NCI-H2081 treated with DMSO at 0.1 percent for 48 hours (cell line): ENCODE results near the gene CCDC83.
"Not testable (repeated sequence)": the region's sequence is repeated elsewhere in the genome, so short reads cannot be mapped to it uniquely, and the experiment has no call there.

ENCODE experiments used
- DNase-seq: peaks from one replicate; lab custom pipeline; 2025; lab: John Stamatoyannopoulos, UW

CCDC83 gene

GRCh38 chr11:85835729-85836128, 19.5 kb upstream of the CCDC83 start:
- no peak for DNase-seq

- not testable (repeated sequence) for DNase-seq
These were observed 14.3 kb upstream of the CCDC83 start for GRCh38 chr11:85840932-85841331.

GRCh38 chr11:85843929-85844328, 11.3 kb upstream of the CCDC83 start:
- no peak for DNase-seq

GRCh38 chr11:85844439-85845123, 10.6 kb upstream of the CCDC83 start:
- no peak for DNase-seq

- DNase-seq = no peak
These were observed 10.0 kb upstream of the CCDC83 start for GRCh38 chr11:85845124-85845631.

- no peak for DNase-seq
These were observed 7.7 kb upstream of the CCDC83 start for GRCh38 chr11:85847436-85847835.

GRCh38 chr11:85848006-85848405, 7.2 kb upstream of the CCDC83 start:
- no peak for DNase-seq

GRCh38 chr11:85848556-85848955, 6.6 kb upstream of the CCDC83 start:
- DNase-seq = no peak

GRCh38 chr11:85852754-85853153, 2.4 kb upstream of the CCDC83 start:
- DNase-seq = not testable (repeated sequence)

- not testable (repeated sequence) for DNase-seq
These were observed 1.6 kb upstream of the CCDC83 start for GRCh38 chr11:85853541-85853940.

- DNase-seq = no peak
These were observed 999 bp upstream of the CCDC83 start for GRCh38 chr11:85854212-85854556.

GRCh38 chr11:85854557-85855340, 434 bp upstream of the CCDC83 start:
- peak; percentile 53 for DNase-seq

- DNase-seq = no peak
These were observed 1.9 kb downstream of the CCDC83 start for GRCh38 chr11:85857098-85857497.

GRCh38 chr11:85859541-85859940, 4.4 kb downstream of the CCDC83 start:
- not testable (repeated sequence) for DNase-seq

GRCh38 chr11:85863855-85864254, 8.7 kb downstream of the CCDC83 start:
- DNase-seq = no peak

GRCh38 chr11:85866137-85866827, 11.1 kb downstream of the CCDC83 start:
- DNase-seq = no peak

- no peak for DNase-seq
These were observed 12.6 kb downstream of the CCDC83 start for GRCh38 chr11:85867751-85868150.

- DNase-seq = no peak
These were observed 14.6 kb downstream of the CCDC83 start for GRCh38 chr11:85869781-85870180.

GRCh38 chr11:85874265-85874664, 19.1 kb downstream of the CCDC83 start:
- no peak for DNase-seq

GRCh38 chr11:85875505-85875904, 20.3 kb downstream of the CCDC83 start:
- DNase-seq = no peak

- no peak for DNase-seq
These were observed 29.4 kb downstream of the CCDC83 start for GRCh38 chr11:85884581-85885021.
